Endothelial cell of umbilical vein (primary cell): Measurements from ENCODE around the gene TMEM178B. TPM values are rescaled to one million over a fixed set of nuclear protein-coding genes. Genes with fewer than 3 reads are reported as not detected.

Experiments used
- BruUV-seq: library from RNA; stranded (reverse); fragments of 400-500 nt; replicated peaks from 2 replicates; lab custom pipeline; 2021; lab: Mats Ljungman, UMichigan
- CTCF ChIA-PET: fragments of 300-600, 350-600 bp; sonication (Branson Sonifier 250); formaldehyde crosslinking; loops from one replicate; lab custom pipeline; 2021; ENCODE audit warnings: antibody characterized with exemption, inconsistent platforms; lab: Charles Lee
- POLR2A ChIA-PET: fragments of 300-600, 350-600 bp; sonication (Branson Sonifier 250); formaldehyde crosslinking; loops from one replicate; lab custom pipeline; 2021; ENCODE audit warnings: antibody characterized with exemption, inconsistent platforms; lab: Charles Lee
- DNase-seq: peaks from one replicate; pipeline ENCODE4 v3.0.0-alpha.2; 2011; ENCODE audit warnings: low read depth, low spot score
- FAIRE-seq: peaks from 2 replicates; lab custom pipeline; 2011; peaks lifted over from hg19 to GRCh38; lab: Jason Lieb, UNC
- H2AFZ ChIP-seq: 2 replicates; pipeline ENCODE4 v1.6.0; 2012; ENCODE audit warnings: low read depth, low read length, control low read depth, inconsistent platforms
- H3K27ac ChIP-seq: 2 replicates; pipeline ENCODE4 v1.5.1; 2011; ENCODE audit warnings: low read depth, mild to moderate bottlenecking, control low read depth, low read length, moderate library complexity; ENCODE audit not compliant: insufficient read depth
- H3K27me3 ChIP-seq, 2 experiments: 2 replicates each; pipeline versions ENCODE4 v1.6.0 to v1.6.1; 2011; ENCODE audit warnings: low read length in 2 of 2, mixed read lengths in 1 of 2; ENCODE audit not compliant: control insufficient read depth in 2 of 2, insufficient read depth in 2 of 2
- H3K36me3 ChIP-seq, 2 experiments: 2 replicates in 1 of 2; 3 replicates in 1 of 2; pipeline ENCODE4 v1.5.1; 2011; ENCODE audit warnings: low read length in 2 of 2, mild to moderate bottlenecking in 1 of 2, moderate library complexity in 1 of 2; ENCODE audit not compliant: control insufficient read depth in 2 of 2, insufficient read depth in 2 of 2; ENCODE audit errors: extremely low read depth in 1 of 2
- H3K4me1 ChIP-seq: 3 replicates; pipeline ENCODE4 v1.5.1; 2011; ENCODE audit warnings: mild to moderate bottlenecking, low read length; ENCODE audit not compliant: control insufficient read depth, insufficient read depth; ENCODE audit errors: extremely low read depth
- H3K4me2 ChIP-seq: 2 replicates; pipeline ENCODE4 v1.6.1; 2011; ENCODE audit warnings: low read length, control low read depth, mixed read lengths; ENCODE audit not compliant: insufficient read depth
- H3K4me3 ChIP-seq, 3 experiments: fragments of 200-600 bp in 1 of 3; sonication (generic), shearing (Covaris generic) in 1 of 3; replicated peaks in 1 of 3; 2 replicates each; pipeline ENCODE4 v1.5.1; 2011 to 2016; ENCODE audit warnings: control low read depth in 3 of 3, low read length in 3 of 3, mild to moderate bottlenecking in 2 of 3, inconsistent platforms in 1 of 3, low read depth in 1 of 3, moderate library complexity in 1 of 3; ENCODE audit not compliant: insufficient read depth in 1 of 3
- H3K79me2 ChIP-seq: 2 replicates; pipeline ENCODE4 v1.6.0; 2012; ENCODE audit warnings: low read length, inconsistent platforms; ENCODE audit not compliant: control insufficient read depth, insufficient read depth
- H3K9ac ChIP-seq: replicated peaks from 2 replicates; pipeline ENCODE3; 2011; ENCODE audit warnings: low read length, control low read depth; ENCODE audit not compliant: insufficient read depth; ENCODE audit errors: extremely low read depth
- H3K9me1 ChIP-seq: replicated peaks from 3 replicates; pipeline ENCODE4 v1.6.0; 2011; ENCODE audit warnings: mild to moderate bottlenecking, low read length; ENCODE audit not compliant: control insufficient read depth, insufficient read depth; ENCODE audit errors: extremely low read depth
- H3K9me3 ChIP-seq: replicated peaks from 2 replicates; pipeline ENCODE4 v1.5.1; 2012; ENCODE audit warnings: low read length, inconsistent platforms; ENCODE audit not compliant: control insufficient read depth, insufficient read depth
- H4K20me1 ChIP-seq: replicated peaks from 2 replicates; pipeline ENCODE3; 2011; ENCODE audit warnings: mild to moderate bottlenecking, low read length; ENCODE audit not compliant: control insufficient read depth, insufficient read depth; ENCODE audit errors: extremely low read depth
- EZH2 ChIP-seq: IDR thresholded peaks from 2 replicates; pipeline ENCODE4 v1.6.1; 2012; ENCODE audit warnings: borderline replicate concordance, low read depth, mild to moderate bottlenecking, moderate library complexity, low read length, inconsistent platforms; ENCODE audit not compliant: severe bottlenecking
- FOS ChIP-seq: IDR thresholded peaks from 2 replicates; pipeline ENCODE4 v1.6.1; 2011; ENCODE audit warnings: mild to moderate bottlenecking, low read length, moderate library complexity, borderline replicate concordance; ENCODE audit not compliant: insufficient read depth
- GATA2 ChIP-seq: IDR thresholded peaks from 2 replicates; pipeline ENCODE4 v1.7.0; 2011; ENCODE audit warnings: low read depth, mild to moderate bottlenecking, moderate library complexity, mixed read lengths, low read length; ENCODE audit not compliant: insufficient read length, insufficient read depth
- JUN ChIP-seq: IDR thresholded peaks from 2 replicates; pipeline ENCODE4 v1.6.1; 2011; ENCODE audit warnings: borderline replicate concordance, low read depth; ENCODE audit not compliant: insufficient read length, insufficient read depth
- MYC ChIP-seq: IDR thresholded peaks from one replicate; pipeline ENCODE4 v1.6.1; 2011; ENCODE audit warnings: mild to moderate bottlenecking, low read depth, low read length
- POLR2A ChIP-seq: IDR thresholded peaks from 2 replicates; pipeline ENCODE4 v1.6.1; 2012; ENCODE audit warnings: low read depth, mild to moderate bottlenecking, control low read depth, low read length
- POLR2AphosphoS5 ChIP-seq: IDR thresholded peaks from 2 replicates; pipeline ENCODE4 v1.6.1; 2012; ENCODE audit warnings: low read depth, mild to moderate bottlenecking, control low read depth, low read length, moderate library complexity; ENCODE audit not compliant: insufficient read depth
- dilution Hi-C: fragments of 300-500 bp; cut with MboI; formaldehyde crosslinking; loops from one replicate; pipeline ENCODE4 v1.15.0; 2019; ENCODE audit warnings: low sequenced_read_pairs; ENCODE audit not compliant: extremely low pct_ligation_motif_present
- intact Hi-C: fragments of 100-400 bp; cut with micrococcal nuclease; formaldehyde crosslinking; loops from one replicate; pipeline ENCODE4 v1.10.0; 2022
- polyA plus RNA-seq, 4 experiments: library from polyadenylated mRNA; depleted of rRNA in 3 of 4; stranded (reverse) in 3 of 4; unstranded in 1 of 4; fragments of >200 nt; gene quantifications; 2 replicates each; pipeline versions ENCODE4 v1.2.1 to v1.2.3, GENCODE V29; 2011 to 2012; ENCODE audit warnings: missing spikeins in 1 of 4
- total RNA-seq: library from RNA; stranded (reverse); gene quantifications from 2 replicates; pipeline ENCODE4 v1.2.3, GENCODE V29; 2021
- TF ChIP-seq, protein P1 (sequence below): IDR thresholded peaks from 2 replicates; pipeline ENCODE4 v1.6.1; 2011; ENCODE audit not compliant: insufficient read depth, insufficient read length
- TF ChIP-seq, protein P2 (sequence below), 2 donors: IDR thresholded peaks; 1 replicate in 1 of 2; 2 replicates in 1 of 2; pipeline ENCODE4 v1.5.1; 2011; ENCODE audit warnings: low read length in 2 of 2, mild to moderate bottlenecking in 2 of 2, moderate library complexity in 2 of 2, control low read depth in 1 of 2, inconsistent platforms in 1 of 2, low read depth in 1 of 2; ENCODE audit not compliant: insufficient read depth in 1 of 2; ENCODE audit errors: extremely low read depth in 1 of 2

The TMEM178B gene
- total and polyA plus RNA-seq, 2 donors (not counting 3 experiments of a cell fraction or from before 2014, with no cell fraction given) = not detected

- Histone ChIP-seq H3K4me3 (no peak overlapping the region), H3K27ac (no peak overlapping the region), H3K4me2 (no peak overlapping the region), H3K36me3 (no peaks in the 10 kb centered on the region), H2AFZ (no peak overlapping the region), H3K9me1 (no peaks in the 10 kb centered on the region), H3K27me3 (no peaks in the 10 kb centered on the region), H4K20me1 (no peaks in the 10 kb centered on the region), H3K4me1 (no peaks in the 10 kb centered on the region), H3K9me3 (peaks cover 3% of the 10 kb centered on the region), H3K79me2 (no peaks in the 10 kb centered on the region), H3K9ac (no peak overlapping the region)
- dilution Hi-C loops (no loop called here), intact Hi-C loops (no loop called here)
- FAIRE-seq = no peak
- ChIA-PET CTCF (no interaction called here), POLR2A (no interaction called here)
- TF ChIP-seq, protein P1, sequence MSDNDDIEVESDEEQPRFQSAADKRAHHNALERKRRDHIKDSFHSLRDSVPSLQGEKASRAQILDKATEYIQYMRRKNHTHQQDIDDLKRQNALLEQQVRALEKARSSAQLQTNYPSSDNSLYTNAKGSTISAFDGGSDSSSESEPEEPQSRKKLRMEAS = no peak
- TF ChIP-seq FOS (no peak), POLR2A (no peak), JUN (no peak), EZH2 (no peak)
- no TSS peak for BruUV-seq
- DNase-seq = no peak
Measured at GRCh38 chr7:141156407-141156806, 82.5 kb downstream of the TMEM178B start.

DNA sequence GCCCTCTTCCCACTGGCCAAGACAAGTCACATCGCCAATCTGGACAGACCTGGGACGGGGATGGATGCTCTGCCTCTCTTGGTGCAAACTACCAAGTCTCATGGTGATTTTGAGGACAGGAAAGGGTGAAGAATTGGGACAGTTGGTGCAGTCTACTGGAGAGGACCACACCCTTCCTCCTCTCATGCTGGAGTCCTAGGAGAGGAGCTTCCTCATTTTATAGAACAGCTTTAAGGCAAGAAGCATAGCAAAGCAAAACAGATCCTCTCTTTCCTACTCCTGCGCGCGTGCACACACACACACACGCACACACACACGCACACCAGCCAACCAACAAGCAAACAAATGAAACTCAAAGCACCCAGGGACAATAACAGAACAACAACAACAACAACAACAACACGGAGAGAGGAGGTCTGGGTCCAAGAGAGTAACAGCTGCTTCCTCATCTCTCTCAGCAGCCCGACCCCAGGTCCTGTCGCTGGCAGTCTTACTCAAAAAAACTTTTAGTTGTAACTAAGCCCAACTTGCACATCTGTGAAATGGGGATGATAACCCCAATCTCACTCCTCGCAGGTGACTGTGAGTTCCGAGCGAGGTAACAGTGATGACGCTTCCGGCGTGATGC, 83.4 kb downstream of the TMEM178B start:
- POLR2A ChIA-PET = no interaction called here

More for the DNA sequence above, 83.4 kb downstream of the TMEM178B start:
- no peak overlapping the region for H2AFZ ChIP-seq
- BruUV-seq = no TSS peak
- no peaks in the 10 kb centered on the region for H4K20me1 ChIP-seq
- TF ChIP-seq FOS (no peak), JUN (no peak), EZH2 (no peak), MYC (no peak), POLR2AphosphoS5 (no peak), POLR2A (no peak), GATA2 (no peak)
- TF ChIP-seq, protein P1 = no peak
- TF ChIP-seq, protein P2, sequence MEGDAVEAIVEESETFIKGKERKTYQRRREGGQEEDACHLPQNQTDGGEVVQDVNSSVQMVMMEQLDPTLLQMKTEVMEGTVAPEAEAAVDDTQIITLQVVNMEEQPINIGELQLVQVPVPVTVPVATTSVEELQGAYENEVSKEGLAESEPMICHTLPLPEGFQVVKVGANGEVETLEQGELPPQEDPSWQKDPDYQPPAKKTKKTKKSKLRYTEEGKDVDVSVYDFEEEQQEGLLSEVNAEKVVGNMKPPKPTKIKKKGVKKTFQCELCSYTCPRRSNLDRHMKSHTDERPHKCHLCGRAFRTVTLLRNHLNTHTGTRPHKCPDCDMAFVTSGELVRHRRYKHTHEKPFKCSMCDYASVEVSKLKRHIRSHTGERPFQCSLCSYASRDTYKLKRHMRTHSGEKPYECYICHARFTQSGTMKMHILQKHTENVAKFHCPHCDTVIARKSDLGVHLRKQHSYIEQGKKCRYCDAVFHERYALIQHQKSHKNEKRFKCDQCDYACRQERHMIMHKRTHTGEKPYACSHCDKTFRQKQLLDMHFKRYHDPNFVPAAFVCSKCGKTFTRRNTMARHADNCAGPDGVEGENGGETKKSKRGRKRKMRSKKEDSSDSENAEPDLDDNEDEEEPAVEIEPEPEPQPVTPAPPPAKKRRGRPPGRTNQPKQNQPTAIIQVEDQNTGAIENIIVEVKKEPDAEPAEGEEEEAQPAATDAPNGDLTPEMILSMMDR (IDR thresholded peaks at IDR 0.05; ENCODE audit: extremely low read depth in 1 of 2, insufficient read depth in 1 of 2, low read depth in 1 of 2, low read length in 2 of 2) = no peak
- CTCF ChIA-PET = no interaction called here
- H3K9ac ChIP-seq = no peak overlapping the region
- no peaks in the 10 kb centered on the region for H3K27me3 ChIP-seq
- no peaks in the 10 kb centered on the region for H3K36me3 ChIP-seq
- FAIRE-seq (no peak), DNase-seq (no peak)
- H3K9me1 ChIP-seq = no peaks in the 10 kb centered on the region
- H3K4me3 ChIP-seq = no peak overlapping the region
- intact Hi-C loops = no loop called here
- H3K27ac ChIP-seq = no peak overlapping the region
- H3K4me2 ChIP-seq = no peak overlapping the region
- dilution Hi-C loops = no loop called here
- H3K9me3 ChIP-seq = peaks cover 2% of the 10 kb centered on the region
- no peaks in the 10 kb centered on the region for H3K79me2 ChIP-seq
- no peaks in the 10 kb centered on the region for H3K4me1 ChIP-seq
